K562 (cell line): Measurements from ENCODE around the gene NUTF2. TPM values are rescaled to one million over a fixed set of nuclear protein-coding genes. Genes with fewer than 3 reads are reported as not detected.

Experiments used
- ARID1B ChIP-seq: fragments of 450-650 bp; IDR thresholded peaks from 2 replicates; pipeline ENCODE4 v1.6.1; 2016; ENCODE audit warnings: antibody characterized with exemption, mild to moderate bottlenecking, inconsistent platforms
- BRF2 ChIP-seq: IDR thresholded peaks from 3 replicates; pipeline ENCODE4 v1.6.1; 2011; ENCODE audit warnings: borderline replicate concordance, mild to moderate bottlenecking; ENCODE audit not compliant: insufficient read length, insufficient read depth
- CBX1 ChIP-seq: sonication (generic); IDR thresholded peaks from 2 replicates; pipeline ENCODE4 v1.6.1; 2016; ENCODE audit warnings: antibody characterized with exemption, low read depth, mild to moderate bottlenecking
- COPS2 ChIP-seq: fragments of 450-650 bp; conservative IDR thresholded peaks from 2 replicates; pipeline ENCODE4 v1.6.1; 2016; ENCODE audit warnings: mild to moderate bottlenecking, moderate library complexity
- CREBBP ChIP-seq: IDR thresholded peaks from one replicate; pipeline ENCODE4 v1.6.1; 2012; ENCODE audit warnings: low read depth, mild to moderate bottlenecking, control low read depth, inconsistent platforms, low read length
- DACH1 ChIP-seq: fragments of 450-650 bp; IDR thresholded peaks from 2 replicates; pipeline ENCODE4 v1.6.1; 2018; ENCODE audit not compliant: partially characterized antibody
- ELK3 ChIP-seq: fragments of 450-650 bp; formaldehyde crosslinking; IDR thresholded peaks from 2 replicates; pipeline ENCODE4 v1.4.0; 2020; ENCODE audit warnings: mild to moderate bottlenecking
- MEF2D ChIP-seq: conservative IDR thresholded peaks from 2 replicates; pipeline ENCODE4 v1.6.1; 2016; ENCODE audit warnings: low read depth, missing genetic modification characterization, missing compliant biosample characterization
- MTA2 ChIP-seq: fragments of 450-650 bp; IDR thresholded peaks from 2 replicates; pipeline ENCODE4 v1.6.1; 2016; ENCODE audit warnings: low read depth
- NFXL1 ChIP-seq: fragments of 450-650 bp; formaldehyde crosslinking; IDR thresholded peaks from 2 replicates; pipeline ENCODE4 v1.4.0; 2021; ENCODE audit warnings: mild to moderate bottlenecking
- NR1H2 ChIP-seq: sonication (generic); formaldehyde crosslinking; IDR thresholded peaks from 2 replicates; pipeline ENCODE4 v1.4.0; 2020; ENCODE audit warnings: mild to moderate bottlenecking, missing genetic modification reagents
- PHF21A ChIP-seq: fragments of 450-650 bp; IDR thresholded peaks from 2 replicates; pipeline ENCODE4 v1.6.1; 2017; ENCODE audit warnings: low read depth, borderline replicate concordance
- U2AF1 ChIP-seq: fragments of 200-400 bp; formaldehyde crosslinking; optimal IDR thresholded peaks from 2 replicates; pipeline ENCODE3; 2017; ENCODE audit warnings: mild to moderate bottlenecking, low read depth, low read length, moderate library complexity
- ZHX1 ChIP-seq: fragments of 150-350 bp; conservative IDR thresholded peaks from 2 replicates; pipeline ENCODE4 v1.6.1; 2014; ENCODE audit warnings: low read length
- ZNF274 ChIP-seq: IDR thresholded peaks from 2 replicates; pipeline ENCODE4 v1.6.1; 2011; ENCODE audit warnings: low read depth, mild to moderate bottlenecking, low read length, moderate library complexity, borderline replicate concordance
- ZNF311 ChIP-seq: fragments of 250-450 bp; sonication (Bioruptor Pico); IDR thresholded peaks from 2 replicates; pipeline ENCODE4 v1.4.0; 2020; ENCODE audit warnings: mild to moderate bottlenecking, moderate library complexity
- ZNF592 ChIP-seq: fragments of 450-650 bp; IDR thresholded peaks from 2 replicates; pipeline ENCODE4 v1.6.1; 2017; ENCODE audit warnings: antibody characterized with exemption, mild to moderate bottlenecking
- ZZZ3 ChIP-seq: fragments of 450-650 bp; IDR thresholded peaks from 2 replicates; pipeline ENCODE4 v1.6.1; 2016; ENCODE audit warnings: antibody characterized with exemption, mild to moderate bottlenecking, moderate library complexity
- polyA plus RNA-seq, 8 experiments: library from polyadenylated mRNA; depleted of rRNA in 4 of 8; stranded (reverse) in 5 of 8; unstranded in 3 of 8; fragments of >200 nt; fragmentation: Nextera tagmentation in 2 of 8; fragmentation: Illumina TruSeq in 1 of 8; extraction: Ambion mirVana in 2 of 8; extraction: Trizol in 1 of 8; gene quantifications; 2 replicates each; pipeline versions ENCODE4 v1.2.1 to v1.2.3, GENCODE V29; 2011 to 2014; ENCODE audit warnings: inconsistent platforms in 1 of 8, missing spikeins in 1 of 8
- total RNA-seq, 7 experiments: library from RNA; depleted of rRNA in 6 of 7; stranded (reverse); fragments of >200 nt in 6 of 7; fragmentation: Illumina TruSeq in 2 of 7; extraction: Trizol in 2 of 7; gene quantifications; 2 replicates each; pipeline versions ENCODE4 v1.2.1 to v1.2.3, GENCODE V29; 2011 to 2021; ENCODE audit warnings: low replicate concordance in 1 of 7

NUTF2 gene
- total and polyA plus RNA-seq, 9 of the 15 experiments (the other 6 are each of a cell fraction or from before 2014, with no cell fraction given): 106 to 248 (median 147) TPM

GRCh38 chr16:67806428-67807147, 40.1 kb upstream of the NUTF2 start, which contains the start of the genes RANBP10 and TSNAXIP1 (continued):
- TF ChIP-seq CREBBP: no peak
- no peak for TF ChIP-seq BRF2
- no peak for TF ChIP-seq U2AF1
- TF ChIP-seq DACH1: peak; percentile 7
- TF ChIP-seq MEF2D (tag): no peak
- TF ChIP-seq ARID1B: no peak
- TF ChIP-seq ZNF274: no peak
- TF ChIP-seq ZNF311 (CRISPR knock-in tag): peak; percentile 79; the same call in 1 of the 2 replicates
- no peak for TF ChIP-seq COPS2
- no peak for TF ChIP-seq ZHX1
- TF ChIP-seq MTA2: no peak
- no peak for TF ChIP-seq CBX1
- no peak for TF ChIP-seq ELK3
- no peak for TF ChIP-seq ZZZ3
- no peak for TF ChIP-seq PHF21A
- TF ChIP-seq ZNF592: peak; percentile 99
- no peak; the same call in 1 of the 2 replicates for TF ChIP-seq NR1H2
- TF ChIP-seq NFXL1 (CRISPR knock-in tag): no peak
